Upper lobe of right lung (tissue), 1 donor: Measurements from ENCODE around the gene NDRG2. TPM values are rescaled to one million over a fixed set of nuclear protein-coding genes. Genes with fewer than 3 reads are reported as not detected.
"Not testable (repeated sequence)": the region's sequence is repeated elsewhere in the genome, so short reads cannot be mapped to it uniquely, and the experiment has no call there.

Experiments
- ATAC-seq: fragments of 200-7000 bp; cut with Tn5 transposase; one replicate; pipeline ENCODE4 v1.9.1; 2020; ENCODE audit warnings: mild to moderate bottlenecking, moderate library complexity
- DNase-seq: peaks from one replicate; pipeline ENCODE4 v3.0.0-alpha.2; 2020
- H3K27ac ChIP-seq: fragments of 200-600 bp; one replicate; pipeline ENCODE4 v1.8.0; 2022
- H3K27me3 ChIP-seq: fragments of 200-600 bp; one replicate; pipeline ENCODE4 v1.8.0; 2022; ENCODE audit warnings: mild to moderate bottlenecking
- H3K36me3 ChIP-seq: fragments of 200-600 bp; one replicate; pipeline ENCODE4 v1.8.0; 2022
- H3K4me1 ChIP-seq: fragments of 200-600 bp; one replicate; pipeline ENCODE4 v1.8.0; 2022
- H3K4me3 ChIP-seq: fragments of 200-600 bp; one replicate; pipeline ENCODE4 v1.8.0; 2022; ENCODE audit warnings: mild to moderate bottlenecking
- H3K9me3 ChIP-seq: fragments of 200-600 bp; one replicate; pipeline ENCODE4 v1.8.0; 2022
- CTCF ChIP-seq: fragments of 200-600 bp; IDR thresholded peaks from one replicate; pipeline ENCODE4 v1.8.0; 2022; ENCODE audit warnings: antibody characterized with exemption
- intact Hi-C: fragments of 100-400 bp; cut with DNase I; formaldehyde crosslinking; loops from one replicate; pipeline ENCODE4 v1.11.0; 2022
- total RNA-seq: library from RNA; stranded (reverse); fragmentation: NEBNext Ultra II Directional; extraction: Animal tissue kit (Norgen Biotek cat#: 25700); gene quantifications from one replicate; pipeline ENCODE4 v1.2.1, GENCODE V29; 2021
- donor health status: DM: no; HTN: yes; CAD: no; lungs with severe emphysema.

Gene NDRG2
- total RNA-seq, 1 donor from 2014 or later = 127 TPM

DNA sequence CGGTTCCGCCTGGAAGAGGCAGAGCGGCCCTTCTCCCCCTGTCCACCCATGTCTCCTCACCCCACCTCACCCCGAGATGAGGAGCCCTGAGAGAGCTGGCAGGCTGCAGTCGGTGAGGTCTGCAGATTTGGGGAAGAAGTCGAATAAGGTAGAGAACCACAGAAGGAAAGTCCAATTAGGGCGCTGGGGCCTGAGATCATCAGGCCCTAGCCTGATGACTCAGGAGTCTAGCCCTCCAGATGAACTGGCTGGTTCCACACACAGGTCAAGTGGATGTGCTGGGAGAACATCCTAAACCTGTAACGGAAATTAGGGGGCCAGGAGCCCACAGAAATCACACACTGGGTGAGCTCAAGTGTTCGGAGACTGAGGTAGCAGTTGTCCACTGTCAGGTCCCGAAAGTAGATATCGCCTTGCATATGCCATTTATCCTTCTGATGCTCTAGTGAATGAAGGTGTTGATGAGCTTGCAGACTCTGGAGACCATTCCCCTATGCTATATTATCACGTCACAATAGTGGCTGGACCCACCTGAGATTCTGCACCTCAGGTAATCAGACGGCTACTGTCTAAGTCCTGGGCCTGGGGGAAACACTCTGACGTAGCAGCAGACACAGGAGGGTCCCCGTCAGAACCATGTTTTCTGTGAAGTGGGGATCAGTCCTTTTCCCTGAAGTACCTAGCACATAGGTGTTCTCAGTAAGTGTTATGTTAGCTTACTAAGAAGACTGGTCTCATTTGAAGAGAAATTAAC lies 36.0 kb downstream of the NDRG2 start:
- H3K9me3 ChIP-seq = no peaks in the 10 kb centered on the region
- intact Hi-C loops = no loop called here
- no peak for DNase-seq

GRCh38 chr14:20986811-20987210 lies 38.0 kb downstream of the NDRG2 start:
- no peaks in the 10 kb centered on the region for H3K27me3 ChIP-seq
- no peak for TF ChIP-seq CTCF
- peaks cover 21% of the 10 kb centered on the region for H3K4me1 ChIP-seq
- no peak for ATAC-seq
- no peak for DNase-seq
- H3K27ac ChIP-seq = no peak overlapping the region
- H3K9me3 ChIP-seq = no peaks in the 10 kb centered on the region
- H3K4me3 ChIP-seq = no peak overlapping the region
- H3K36me3 ChIP-seq = peaks cover 5% of the 10 kb centered on the region
- intact Hi-C loops = no loop called here

More for the DNA sequence above, 36.0 kb downstream of the NDRG2 start:
- H3K36me3 ChIP-seq = peaks cover 26% of the 10 kb centered on the region
- no peak for TF ChIP-seq CTCF
- ATAC-seq = no peak
- H3K27ac ChIP-seq = peak overlapping the region; percentile 84
- H3K4me3 ChIP-seq = peak overlapping the region; percentile 91
- no peaks in the 10 kb centered on the region for H3K27me3 ChIP-seq
- H3K4me1 ChIP-seq = peaks cover 22% of the 10 kb centered on the region

- H3K4me1 ChIP-seq, ATAC-seq, DNase-seq, H3K27ac ChIP-seq, H3K27me3 ChIP-seq, H3K4me3 ChIP-seq, H3K9me3 ChIP-seq, H3K36me3 ChIP-seq, intact Hi-C loops: not testable (repeated sequence)
These were observed 39.2 kb downstream of the NDRG2 start for GRCh38 chr14:20985650-20986049.

DNA sequence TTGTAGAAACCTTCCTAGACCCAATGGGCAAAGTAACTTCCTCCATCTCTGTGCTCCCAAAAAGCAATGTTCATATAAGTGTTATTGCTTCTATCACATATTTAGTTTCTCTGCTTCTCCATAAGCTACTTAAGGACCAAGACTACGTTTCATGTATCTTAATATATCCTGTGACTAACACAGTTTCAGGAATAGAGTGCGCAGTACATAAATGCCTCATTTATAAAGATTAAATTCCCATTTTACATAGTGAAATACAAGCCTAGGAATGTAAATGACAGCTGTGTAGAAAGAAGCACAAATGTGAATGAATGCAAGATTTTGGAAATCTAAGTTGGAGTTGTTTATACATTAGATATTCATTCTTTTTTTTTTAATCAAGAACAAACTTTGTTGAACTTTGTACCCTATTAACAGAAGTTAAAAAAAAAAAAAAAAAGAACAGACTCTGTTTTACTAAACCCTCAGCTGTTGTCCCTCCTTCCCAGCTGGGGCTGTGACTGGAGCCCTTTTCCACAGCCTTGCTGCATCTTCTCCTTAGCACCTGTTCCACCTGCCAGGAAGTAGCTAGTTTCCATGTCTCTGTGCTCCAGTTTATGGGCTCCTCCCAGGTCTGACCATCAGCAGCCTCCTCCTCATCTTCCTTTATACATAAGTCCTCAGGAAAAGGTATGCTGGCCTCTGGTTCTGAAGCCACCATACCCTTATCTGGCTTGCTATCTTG lies 42.1 kb downstream of the NDRG2 start:
- no peak for TF ChIP-seq CTCF
- Histone ChIP-seq H3K27me3 (no peaks in the 10 kb centered on the region), H3K4me1 (no peaks in the 10 kb centered on the region), H3K9me3 (no peaks in the 10 kb centered on the region), H3K4me3 (no peak overlapping the region), H3K27ac (no peak overlapping the region), H3K36me3 (no peaks in the 10 kb centered on the region)
- intact Hi-C loops = no loop called here
- no peak for ATAC-seq
- DNase-seq = no peak

GRCh38 chr14:20980906-20981305 lies 44.0 kb downstream of the NDRG2 start:
- H3K27me3 ChIP-seq = no peaks in the 10 kb centered on the region
- no peaks in the 10 kb centered on the region for H3K4me1 ChIP-seq
- ATAC-seq = no peak
- no peak overlapping the region for H3K27ac ChIP-seq
- DNase-seq = no peak
- no peaks in the 10 kb centered on the region for H3K36me3 ChIP-seq
- H3K4me3 ChIP-seq = no peak overlapping the region
- intact Hi-C loops = no loop called here
- TF ChIP-seq CTCF = no peak
- H3K9me3 ChIP-seq = no peaks in the 10 kb centered on the region

DNA sequence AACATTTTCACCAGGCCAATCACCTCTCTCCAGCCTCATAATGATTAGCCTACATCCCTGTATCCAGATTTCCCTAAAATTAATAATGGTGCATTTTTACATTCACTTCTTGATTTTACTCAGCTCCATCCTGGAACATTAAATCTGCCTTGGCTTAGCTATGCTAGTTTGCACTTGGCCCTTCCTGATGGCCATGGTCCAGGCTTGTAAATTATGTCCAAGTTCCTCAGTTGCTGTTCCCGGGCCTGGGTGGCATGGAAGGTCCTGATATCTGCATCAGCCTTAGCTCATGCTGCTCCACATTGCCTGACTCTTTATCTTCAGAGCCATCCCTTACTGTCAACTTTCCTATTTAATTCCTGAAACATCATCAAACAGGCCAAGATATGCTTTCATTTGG lies 46.2 kb downstream of the NDRG2 start:
- Histone ChIP-seq H3K4me3 (no peak overlapping the region), H3K36me3 (no peaks in the 10 kb centered on the region), H3K27me3 (no peaks in the 10 kb centered on the region), H3K9me3 (no peaks in the 10 kb centered on the region), H3K4me1 (no peaks in the 10 kb centered on the region), H3K27ac (no peak overlapping the region)
- ATAC-seq = no peak
- DNase-seq = no peak
- intact Hi-C loops = no loop called here
- no peak for TF ChIP-seq CTCF
